Measurements from ENCODE around the gene NFYC. TPM values are rescaled to one million over a fixed set of nuclear protein-coding genes. Genes with fewer than 3 reads are reported as not detected.

The NFYC gene
- total RNA-seq, 1 donor from 2014 or later = 38.0 TPM

- H3K4me2 ChIP-seq = no peak overlapping the region
- H4K20me1 ChIP-seq (ENCODE audit: low read depth) = no peaks in the 10 kb centered on the region
- H3K27ac Mint-ChIP-seq = no peak overlapping the region
- peaks cover 12% of the 10 kb centered on the region for H3K27me3 Mint-ChIP-seq (ENCODE audit: insufficient read depth, low read depth)
- no peaks in the 10 kb centered on the region for H3F3A ChIP-seq (ENCODE audit: low read depth)
- H3K4me3 ChIP-seq = no peak overlapping the region
- no peaks in the 10 kb centered on the region for H3K36me3 ChIP-seq
- no peaks in the 10 kb centered on the region for H3K9me3 Mint-ChIP-seq
- H3K36me3 Mint-ChIP-seq = no peaks in the 10 kb centered on the region
- H3K79me2 ChIP-seq (ENCODE audit: low read depth) = no peaks in the 10 kb centered on the region
- peaks cover 8% of the 10 kb centered on the region for H3K4me1 ChIP-seq
- H3K9ac ChIP-seq = no peak overlapping the region
- H3K9me3 ChIP-seq (ENCODE audit: low read depth) = no peaks in the 10 kb centered on the region
- no peak overlapping the region for H2AFZ ChIP-seq (replicated peaks)
- DNase-seq (ENCODE audit: low spot score) = no peak
- no peak overlapping the region for H3K27ac ChIP-seq
- peaks cover 52% of the 10 kb centered on the region for H3K4me1 Mint-ChIP-seq
- H3K27me3 ChIP-seq = no peaks in the 10 kb centered on the region
- TF ChIP-seq EZH2 (IDR thresholded peaks at IDR 0.05) (no peak), EZH2phosphoT487 (IDR thresholded peaks at IDR 0.05) (no peak), CTCF (IDR thresholded peaks at IDR 0.05) (no peak)
- H3K4me3 Mint-ChIP-seq = no peak overlapping the region
Measured at GRCh38 chr1:40792036-40792435, 100.5 kb downstream of the NFYC start.

GRCh38 chr1:40793617-40794016 is 102.1 kb downstream of the NFYC start:
- Histone ChIP-seq H3K36me3 (no peaks in the 10 kb centered on the region), H3K4me2 (no peak overlapping the region), H3F3A (ENCODE audit: low read depth) (no peaks in the 10 kb centered on the region), H3K9me3 (ENCODE audit: low read depth) (no peaks in the 10 kb centered on the region), H3K27me3 (no peaks in the 10 kb centered on the region), H3K27ac (no peak overlapping the region), H3K4me1 (peaks cover 5% of the 10 kb centered on the region), H2AFZ (replicated peaks) (no peak overlapping the region), H3K9ac (no peak overlapping the region), H3K79me2 (ENCODE audit: low read depth) (no peaks in the 10 kb centered on the region), H3K4me3 (no peak overlapping the region), H4K20me1 (ENCODE audit: low read depth) (no peaks in the 10 kb centered on the region)
- Mint-ChIP-seq H3K27me3 (ENCODE audit: insufficient read depth, low read depth) (peaks cover 12% of the 10 kb centered on the region), H3K4me3 (no peak overlapping the region), H3K4me1 (peaks cover 50% of the 10 kb centered on the region), H3K9me3 (no peaks in the 10 kb centered on the region), H3K36me3 (no peaks in the 10 kb centered on the region), H3K27ac (peak overlapping the region; percentile 1)
- TF ChIP-seq EZH2phosphoT487 (IDR thresholded peaks at IDR 0.05) (no peak), CTCF (IDR thresholded peaks at IDR 0.05) (no peak), EZH2 (IDR thresholded peaks at IDR 0.05) (no peak)
- DNase-seq (ENCODE audit: low spot score) = no peak

- Mint-ChIP-seq H3K27me3 (ENCODE audit: insufficient read depth, low read depth) (peaks cover 12% of the 10 kb centered on the region), H3K4me1 (peaks cover 51% of the 10 kb centered on the region), H3K27ac (peak overlapping the region; percentile 80), H3K36me3 (no peaks in the 10 kb centered on the region), H3K4me3 (no peak overlapping the region), H3K9me3 (no peaks in the 10 kb centered on the region)
- Histone ChIP-seq H3K79me2 (ENCODE audit: low read depth) (no peaks in the 10 kb centered on the region), H4K20me1 (ENCODE audit: low read depth) (no peaks in the 10 kb centered on the region), H3K4me3 (no peak overlapping the region), H3K27ac (no peak overlapping the region), H3K36me3 (no peaks in the 10 kb centered on the region), H3K4me2 (no peak overlapping the region), H3K9ac (no peak overlapping the region), H3K27me3 (no peaks in the 10 kb centered on the region), H3K4me1 (peaks cover 5% of the 10 kb centered on the region), H2AFZ (replicated peaks) (no peak overlapping the region), H3K9me3 (ENCODE audit: low read depth) (no peaks in the 10 kb centered on the region), H3F3A (ENCODE audit: low read depth) (no peaks in the 10 kb centered on the region)
- TF ChIP-seq EZH2 (IDR thresholded peaks at IDR 0.05) (no peak), EZH2phosphoT487 (IDR thresholded peaks at IDR 0.05) (no peak)
- no peak for DNase-seq (ENCODE audit: low spot score)
Measured at GRCh38 chr1:40794048-40794447, 102.5 kb downstream of the NFYC start.

GRCh38 chr1:40794974-40795715 is 103.6 kb downstream of the NFYC start:
- no peak for DNase-seq (ENCODE audit: low spot score)
- H3K36me3 Mint-ChIP-seq = no peaks in the 10 kb centered on the region
- H3K9me3 Mint-ChIP-seq = no peaks in the 10 kb centered on the region
- no peaks in the 10 kb centered on the region for H4K20me1 ChIP-seq (ENCODE audit: low read depth)
- peak overlapping the region; percentile 51 for H3K27ac Mint-ChIP-seq
- no peaks in the 10 kb centered on the region for H3K36me3 ChIP-seq
- H3F3A ChIP-seq (ENCODE audit: low read depth) = no peaks in the 10 kb centered on the region
- H3K9ac ChIP-seq = no peak overlapping the region
- no peak overlapping the region for H3K4me2 ChIP-seq
- H3K27me3 Mint-ChIP-seq (ENCODE audit: insufficient read depth, low read depth) = peaks cover 7% of the 10 kb centered on the region
- H3K4me3 ChIP-seq = no peak overlapping the region
- peak overlapping the region; percentile 18 for H3K4me3 Mint-ChIP-seq
- H3K27me3 ChIP-seq = no peaks in the 10 kb centered on the region
- no peak overlapping the region for H2AFZ ChIP-seq (replicated peaks)
- no peaks in the 10 kb centered on the region for H3K79me2 ChIP-seq (ENCODE audit: low read depth)
- H3K4me1 Mint-ChIP-seq = peaks cover 53% of the 10 kb centered on the region
- peaks cover 5% of the 10 kb centered on the region for H3K4me1 ChIP-seq
- TF ChIP-seq EZH2phosphoT487 (IDR thresholded peaks at IDR 0.05) = no peak
- no peaks in the 10 kb centered on the region for H3K9me3 ChIP-seq (ENCODE audit: low read depth)
- H3K27ac ChIP-seq = no peak overlapping the region
